Left ventricle myocardium inferior (tissue), 1 donor: ENCODE results near the gene PREB. TPM values are rescaled to one million over a fixed set of nuclear protein-coding genes. Genes with fewer than 3 reads are reported as not detected.

Experiments used
- DNase-seq: peaks from one replicate; pipeline ENCODE4 v3.0.0-alpha.2; 2020
- H3K27ac ChIP-seq: fragments of 200-600 bp; replicated peaks from 2 replicates; pipeline ENCODE4 v1.8.0; 2021
- H3K27me3 ChIP-seq: fragments of 200-600 bp; 2 replicates; pipeline ENCODE4 v1.8.0; 2021; ENCODE audit warnings: low read depth
- H3K36me3 ChIP-seq: fragments of 200-600 bp; 2 replicates; pipeline ENCODE4 v1.8.0; 2021
- H3K4me1 ChIP-seq: fragments of 200-600 bp; 2 replicates; pipeline ENCODE4 v1.8.0; 2021
- H3K4me3 ChIP-seq: fragments of 200-600 bp; 2 replicates; pipeline ENCODE4 v1.8.0; 2021; ENCODE audit warnings: mild to moderate bottlenecking, moderate library complexity
- H3K9me3 ChIP-seq: fragments of 200-600 bp; replicated peaks from 2 replicates; pipeline ENCODE4 v1.8.0; 2021
- CTCF ChIP-seq: fragments of 200-600 bp; IDR thresholded peaks from 2 replicates; pipeline ENCODE4 v1.8.0; 2021; ENCODE audit warnings: antibody characterized with exemption, mild to moderate bottlenecking, borderline replicate concordance
- intact Hi-C: fragments of 100-400 bp; cut with micrococcal nuclease; formaldehyde crosslinking; loops from one replicate; pipeline ENCODE4 v1.11.0; 2022
- total RNA-seq: library from RNA; stranded (reverse); fragmentation: NEBNext Ultra II Directional; extraction: Animal tissue kit (Norgen Biotek cat#: 25700); gene quantifications from one replicate; pipeline ENCODE4 v1.2.1, GENCODE V29; 2021
- donor health status: DM: no; HTN: yes; CAD: no; lungs with severe emphysema.

PREB gene
- total RNA-seq, 1 donor from 2014 or later = 54.6 TPM

GRCh38 chr2:27143285-27143684, 8.8 kb upstream of the PREB start:
- Histone ChIP-seq H3K9me3 (no peaks in the 10 kb centered on the region), H3K36me3 (no peaks in the 10 kb centered on the region), H3K27ac (no peak overlapping the region), H3K4me1 (no peaks in the 10 kb centered on the region), H3K4me3 (no peak overlapping the region), H3K27me3 (peaks cover under 1% of the 10 kb centered on the region)
- DNase-seq = no peak
- intact Hi-C loops = no loop called here
- no peak for TF ChIP-seq CTCF

DNA sequence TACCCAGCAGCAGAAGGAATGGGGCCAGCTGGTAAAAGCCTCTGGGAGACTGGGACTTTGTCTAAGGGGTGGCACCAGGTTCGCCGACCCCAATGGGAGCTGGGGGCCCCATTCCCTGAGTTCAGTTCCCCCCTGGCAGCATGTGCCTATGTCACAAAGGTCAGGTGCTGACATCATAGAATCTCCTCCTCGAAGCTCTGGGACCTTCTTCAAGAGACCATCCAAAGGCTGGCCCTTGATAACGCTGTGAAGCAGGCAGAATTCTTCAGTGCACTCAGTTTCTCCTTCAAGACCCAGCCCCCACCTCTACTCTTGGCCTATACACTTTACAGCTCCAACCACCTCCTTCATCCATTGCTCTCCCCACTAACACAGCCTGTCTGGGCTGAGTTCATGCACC, 4.9 kb upstream of the PREB start, which contains the start of gene PRR30:
Gene PRR30 (minus strand): TSS at position 101 of the 400 bp plus-strand sequence. CDS start 1,081 bp downstream, outside the sequence.
- intact Hi-C loops = no loop called here
- H3K36me3 ChIP-seq = no peaks in the 10 kb centered on the region
- H3K4me3 ChIP-seq = no peak within 1 kb of the TSS
- no peaks in the 10 kb centered on the region for H3K9me3 ChIP-seq
- no peak for DNase-seq
- H3K27ac ChIP-seq = no peak within 1 kb of the TSS
- peaks cover under 1% of the 10 kb centered on the region for H3K4me1 ChIP-seq
- no peak for TF ChIP-seq CTCF
- H3K27me3 ChIP-seq = no peaks in the 10 kb centered on the region

- H3K4me1 ChIP-seq = peaks cover 12% of the 10 kb centered on the region
- H3K27ac ChIP-seq = no peak overlapping the region
- no peaks in the 10 kb centered on the region for H3K27me3 ChIP-seq
- no peak for DNase-seq
- H3K36me3 ChIP-seq = no peaks in the 10 kb centered on the region
- H3K4me3 ChIP-seq = no peak overlapping the region
- no peaks in the 10 kb centered on the region for H3K9me3 ChIP-seq
- intact Hi-C loops = no loop called here
- no peak for TF ChIP-seq CTCF
Measured at GRCh38 chr2:27138111-27138510, 3.7 kb upstream of the PREB start.

DNA sequence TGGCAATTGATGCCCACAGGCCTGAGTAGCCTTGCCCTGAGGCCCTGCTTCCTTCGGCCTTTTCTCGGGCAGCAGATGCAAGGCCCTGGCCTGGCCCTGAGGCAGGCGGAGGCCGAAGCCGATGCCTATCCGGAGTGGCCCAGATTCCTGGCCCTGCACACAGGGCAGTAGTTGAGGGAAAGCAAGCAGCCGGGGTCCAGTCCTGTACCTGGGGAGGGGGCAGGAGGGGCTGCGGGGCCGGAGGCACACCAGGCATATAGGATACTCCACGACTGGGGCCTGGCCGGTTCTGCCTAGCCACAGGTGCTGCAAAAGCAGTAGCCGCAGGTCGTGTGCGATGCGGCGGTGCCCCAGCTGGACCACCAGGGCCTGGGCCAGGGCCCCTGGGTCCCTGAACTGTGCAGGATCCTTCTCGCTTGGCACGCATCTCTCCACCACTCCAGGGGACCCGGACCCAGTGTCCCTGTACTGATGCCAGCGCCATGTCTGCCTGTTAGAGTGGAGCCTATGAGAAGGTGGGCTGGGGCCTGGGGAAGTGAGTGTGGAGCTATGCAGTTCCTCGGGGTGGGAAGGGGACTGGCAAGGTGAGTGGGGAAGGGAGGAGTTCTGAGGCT, 3.0 kb upstream of the PREB start:
- no peak overlapping the region for H3K27ac ChIP-seq
- intact Hi-C loops = no loop called here

GRCh38 chr2:27136751-27137150, 2.3 kb upstream of the PREB start:
- no peaks in the 10 kb centered on the region for H3K9me3 ChIP-seq
- peaks cover 10% of the 10 kb centered on the region for H3K36me3 ChIP-seq
- TF ChIP-seq CTCF = no peak
- intact Hi-C loops = no loop called here
- no peaks in the 10 kb centered on the region for H3K27me3 ChIP-seq
- peaks cover 23% of the 10 kb centered on the region for H3K4me1 ChIP-seq
- DNase-seq = no peak
- H3K27ac ChIP-seq = no peak overlapping the region
- H3K4me3 ChIP-seq = no peak overlapping the region

More for the DNA sequence above, 3.0 kb upstream of the PREB start:
- no peaks in the 10 kb centered on the region for H3K27me3 ChIP-seq
- TF ChIP-seq CTCF = no peak
- DNase-seq = no peak
- no peak overlapping the region for H3K4me3 ChIP-seq
- peaks cover 19% of the 10 kb centered on the region for H3K4me1 ChIP-seq
- H3K9me3 ChIP-seq = no peaks in the 10 kb centered on the region
- H3K36me3 ChIP-seq = peaks cover 4% of the 10 kb centered on the region
